ENCODE results near the gene ZNF436. TPM values are rescaled to one million over a fixed set of nuclear protein-coding genes. Genes with fewer than 3 reads are reported as not detected.

Gene ZNF436
- total and polyA plus RNA-seq, 9 of the 15 experiments (the other 6 are each of a cell fraction or from before 2014, with no cell fraction given) = 2.1 to 11.3 (median 6.8) TPM

- no peak for TF ChIP-seq ZBTB49 (CRISPR knock-in tag; IDR thresholded peaks at IDR 0.05; ENCODE audit: borderline replicate concordance)
- no peak; the same call in 1 of the 2 replicates for TF ChIP-seq CHCHD3 (CRISPR knock-in tag; IDR thresholded peaks at IDR 0.05)
- peak; percentile 48; the same call in 1 of the 2 replicates for TF ChIP-seq ERF (CRISPR knock-in tag; IDR thresholded peaks at IDR 0.05)
- TF ChIP-seq ZNF696 (CRISPR knock-in tag; conservative IDR thresholded peaks at IDR 0.05) = no peak
- no peak for TF ChIP-seq RUNX1 (IDR thresholded peaks at IDR 0.05; ENCODE audit: low read depth)
- TF ChIP-seq GMEB1 (CRISPR knock-in tag; IDR thresholded peaks at IDR 0.05) = no peak
- peak; percentile 83 for TF ChIP-seq POLR2A (conservative IDR thresholded peaks at IDR 0.05)
- TF ChIP-seq TBL1XR1 (IDR thresholded peaks at IDR 0.05; ENCODE audit: low read length in 2 of 2) = 0 out of 4 replicates have a peak, but pooled peaks of 1 of the 2 experiments have one; percentile 50
- TF ChIP-seq ID3 (CRISPR knock-in tag; IDR thresholded peaks at IDR 0.05) = no peak
- TF ChIP-seq ID3 (tag; IDR thresholded peaks at IDR 0.05) = peak; percentile 46; the same call in 1 of the 2 replicates
- peak; percentile 52 for TF ChIP-seq RBBP5 (IDR thresholded peaks at IDR 0.05; ENCODE audit: borderline replicate concordance, insufficient read depth, low read length, poor library complexity, severe bottlenecking)
- TF ChIP-seq DPF2 (IDR thresholded peaks at IDR 0.05) = 0 out of 2 replicates have a peak, but pooled peaks have one; percentile 12
- TF ChIP-seq GTF2F1 (IDR thresholded peaks at IDR 0.05; ENCODE audit: low read depth, low read length) = no peak
- no peak for TF ChIP-seq ZBTB5 (IDR thresholded peaks at IDR 0.05)
- TF ChIP-seq RBFOX2 (IDR thresholded peaks at IDR 0.05; ENCODE audit: low read depth, low read length) = peak; percentile 79
- peak; percentile 55; the same call in 1 of the 2 replicates for TF ChIP-seq BCOR (IDR thresholded peaks at IDR 0.05)
- TF ChIP-seq EGR1 (conservative IDR thresholded peaks at IDR 0.05) = peak; percentile 86
- TF ChIP-seq ZNF184 (CRISPR knock-in tag; IDR thresholded peaks at IDR 0.05) = no peak
- TF ChIP-seq ZBTB2 (IDR thresholded peaks at IDR 0.05) = peak; percentile 4; the same call in 1 of the 2 replicates
- no peak for TF ChIP-seq SAFB2 (IDR thresholded peaks at IDR 0.05; ENCODE audit: borderline replicate concordance, low read depth, low read length, severe bottlenecking)
Observed at GRCh38 chr1:23367791-23368561, 1.7 kb downstream of the ZNF436 start (continued).
